RWPE2 (cell line): ENCODE measurements around the gene ROBO1.

ENCODE experiments used
- ATAC-seq: fragments of 200-7000 bp; cut with Tn5 transposase; 3 replicates; pipeline ENCODE4 v1.9.1; 2021; ENCODE audit warnings: low read depth
- DNase-seq: peaks from one replicate; pipeline ENCODE4 v3.0.0-alpha.2; 2020; ENCODE audit warnings: low spot score
- H3K27ac ChIP-seq: fragments of 450-650 bp; 2 replicates; pipeline ENCODE4 v1.5.1; 2017; ENCODE audit warnings: mild to moderate bottlenecking; ENCODE audit not compliant: poor library complexity, severe bottlenecking
- H3K27me3 ChIP-seq: fragments of 250-450 bp; sonication (Bioruptor Pico); 2 replicates; pipeline ENCODE4 v1.5.1; 2021; ENCODE audit warnings: mild to moderate bottlenecking, moderate library complexity; ENCODE audit not compliant: insufficient read depth, poor library complexity, severe bottlenecking
- H3K36me3 ChIP-seq: fragments of 250-450 bp; sonication (Bioruptor Pico); 2 replicates; pipeline ENCODE4 v1.5.1; 2020; ENCODE audit warnings: low read depth, mild to moderate bottlenecking, moderate library complexity
- H3K4me1 ChIP-seq: fragments of 250-450 bp; sonication (Bioruptor Pico); 2 replicates; pipeline ENCODE4 v1.5.1; 2021; ENCODE audit warnings: mild to moderate bottlenecking, moderate library complexity; ENCODE audit not compliant: insufficient read depth, poor library complexity, severe bottlenecking
- H3K4me3 ChIP-seq: fragments of 250-450 bp; sonication (Bioruptor Pico); 2 replicates; pipeline ENCODE4 v1.5.1; 2021; ENCODE audit warnings: mild to moderate bottlenecking, moderate library complexity; ENCODE audit not compliant: severe bottlenecking
- H3K9me3 ChIP-seq: fragments of 250-450 bp; sonication (Bioruptor Pico); 2 replicates; pipeline ENCODE4 v1.5.1; 2021; ENCODE audit warnings: mild to moderate bottlenecking, moderate library complexity; ENCODE audit not compliant: severe bottlenecking
- TF ChIP-seq, protein P1 (sequence below): fragments of 450-650 bp; IDR thresholded peaks from one replicate; pipeline ENCODE4 v1.5.1; 2017; ENCODE audit warnings: mild to moderate bottlenecking, moderate library complexity; ENCODE audit not compliant: poor library complexity, severe bottlenecking

ROBO1 gene

DNA sequence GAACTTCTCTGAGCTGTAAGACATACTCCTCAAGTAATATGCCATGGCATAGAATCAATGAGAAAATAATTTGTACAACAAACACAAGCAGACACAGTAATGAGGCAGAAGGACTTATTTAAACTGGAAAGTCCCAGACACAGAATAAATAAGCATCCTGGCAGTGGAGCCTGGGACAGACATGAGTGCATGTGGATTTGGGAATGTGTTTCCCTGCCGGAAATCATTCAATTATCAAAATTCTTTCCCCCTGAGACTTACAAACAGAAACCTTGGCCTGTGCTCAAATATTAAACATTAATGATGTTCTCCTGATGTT is 520.1 kb downstream of the ROBO1 start:
- no peaks in the 10 kb centered on the region for H3K4me1 ChIP-seq
- no peak overlapping the region for H3K27ac ChIP-seq
- H3K9me3 ChIP-seq = no peaks in the 10 kb centered on the region
- no peaks in the 10 kb centered on the region for H3K36me3 ChIP-seq
- no peak overlapping the region for H3K4me3 ChIP-seq
- no peak for ATAC-seq
- H3K27me3 ChIP-seq = no peaks in the 10 kb centered on the region
- DNase-seq = no peak
- TF ChIP-seq, protein P1, sequence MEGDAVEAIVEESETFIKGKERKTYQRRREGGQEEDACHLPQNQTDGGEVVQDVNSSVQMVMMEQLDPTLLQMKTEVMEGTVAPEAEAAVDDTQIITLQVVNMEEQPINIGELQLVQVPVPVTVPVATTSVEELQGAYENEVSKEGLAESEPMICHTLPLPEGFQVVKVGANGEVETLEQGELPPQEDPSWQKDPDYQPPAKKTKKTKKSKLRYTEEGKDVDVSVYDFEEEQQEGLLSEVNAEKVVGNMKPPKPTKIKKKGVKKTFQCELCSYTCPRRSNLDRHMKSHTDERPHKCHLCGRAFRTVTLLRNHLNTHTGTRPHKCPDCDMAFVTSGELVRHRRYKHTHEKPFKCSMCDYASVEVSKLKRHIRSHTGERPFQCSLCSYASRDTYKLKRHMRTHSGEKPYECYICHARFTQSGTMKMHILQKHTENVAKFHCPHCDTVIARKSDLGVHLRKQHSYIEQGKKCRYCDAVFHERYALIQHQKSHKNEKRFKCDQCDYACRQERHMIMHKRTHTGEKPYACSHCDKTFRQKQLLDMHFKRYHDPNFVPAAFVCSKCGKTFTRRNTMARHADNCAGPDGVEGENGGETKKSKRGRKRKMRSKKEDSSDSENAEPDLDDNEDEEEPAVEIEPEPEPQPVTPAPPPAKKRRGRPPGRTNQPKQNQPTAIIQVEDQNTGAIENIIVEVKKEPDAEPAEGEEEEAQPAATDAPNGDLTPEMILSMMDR = no peak

DNA sequence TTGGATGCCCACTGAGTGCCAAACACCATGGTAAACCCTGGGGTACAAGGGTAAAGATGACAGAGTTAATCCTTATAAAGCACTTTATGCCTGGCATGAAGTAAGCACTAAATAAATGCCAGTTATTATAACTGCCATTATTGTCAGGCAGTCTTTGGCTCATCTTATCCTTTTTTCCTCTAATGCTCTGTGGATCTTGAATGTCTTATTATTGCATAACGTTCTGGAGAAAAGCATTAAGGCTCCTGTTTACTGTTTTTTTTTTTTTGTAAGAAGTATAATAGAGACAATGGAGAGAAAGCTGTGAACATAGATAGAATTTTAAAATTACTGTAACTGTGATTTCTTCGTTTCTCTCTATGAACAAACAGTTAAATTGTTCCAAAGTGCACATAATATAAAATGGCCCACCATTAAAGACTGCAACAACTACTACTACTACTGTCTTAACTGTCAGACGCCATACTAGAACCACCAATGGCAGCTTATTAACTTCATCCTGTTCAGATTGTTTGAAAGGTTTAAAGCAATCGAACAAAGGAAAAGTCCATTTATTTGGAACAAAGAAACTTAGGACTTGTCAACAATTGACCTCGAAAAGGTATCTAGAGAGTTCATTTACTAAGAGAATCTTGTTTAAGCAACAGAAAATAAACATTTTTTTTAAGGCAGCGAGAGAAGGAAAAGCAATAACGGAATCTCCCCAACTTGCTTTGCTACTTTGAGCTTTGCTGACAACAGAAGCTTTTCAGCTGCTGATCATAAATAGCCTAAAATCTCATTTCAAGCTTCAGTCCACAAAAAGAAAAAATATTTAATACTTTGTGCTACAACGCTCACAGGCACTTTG is 520.7 kb downstream of the ROBO1 start:
- Histone ChIP-seq H3K4me3 (no peak overlapping the region), H3K27me3 (no peaks in the 10 kb centered on the region), H3K27ac (no peak overlapping the region), H3K9me3 (no peaks in the 10 kb centered on the region), H3K4me1 (no peaks in the 10 kb centered on the region), H3K36me3 (no peaks in the 10 kb centered on the region)
- no peak for ATAC-seq
- no peak for DNase-seq
- TF ChIP-seq, protein P1 = no peak

DNA sequence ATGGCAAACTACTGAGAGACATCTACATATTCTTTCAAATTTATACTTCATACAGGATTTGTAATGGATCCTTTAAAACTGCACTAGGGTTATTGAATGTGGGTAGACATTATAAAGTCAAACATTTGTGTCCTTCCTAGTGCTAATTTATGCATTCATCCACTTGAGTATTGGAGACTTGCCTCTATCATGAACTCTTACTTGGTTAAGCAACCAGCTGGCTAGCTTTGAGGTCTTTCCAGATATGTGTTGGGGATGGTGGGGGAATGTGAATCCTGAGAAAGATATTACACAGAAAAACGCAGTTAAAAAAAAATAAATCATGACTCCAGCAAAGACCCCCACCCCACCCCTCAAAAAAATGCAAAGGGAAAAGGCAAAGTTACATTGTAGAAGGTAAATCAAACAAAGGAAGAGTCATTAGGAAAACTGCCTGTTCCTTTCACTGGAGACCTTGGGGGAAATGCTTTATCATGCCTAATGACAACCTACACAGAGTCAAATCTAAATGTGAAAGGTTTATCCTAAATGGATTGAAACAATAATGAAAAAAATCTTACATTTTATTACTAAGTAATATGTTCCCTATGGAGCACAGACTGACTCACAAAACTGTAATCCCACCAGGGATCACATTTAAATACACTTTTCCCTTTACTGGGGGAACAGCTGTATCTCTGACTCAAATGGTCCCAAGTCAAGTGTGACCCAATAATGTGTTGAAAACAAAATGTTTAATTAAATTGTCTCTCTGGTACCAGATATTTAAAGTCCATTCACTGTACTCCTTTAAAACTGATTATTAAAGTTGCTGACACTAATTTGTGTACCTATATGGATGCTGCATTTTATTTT is 522.3 kb downstream of the ROBO1 start:
- Histone ChIP-seq H3K4me1 (no peaks in the 10 kb centered on the region), H3K36me3 (no peaks in the 10 kb centered on the region), H3K9me3 (no peaks in the 10 kb centered on the region), H3K4me3 (no peak overlapping the region), H3K27ac (no peak overlapping the region), H3K27me3 (no peaks in the 10 kb centered on the region)
- TF ChIP-seq, protein P1 = no peak
- DNase-seq (no peak), ATAC-seq (no peak)

DNA sequence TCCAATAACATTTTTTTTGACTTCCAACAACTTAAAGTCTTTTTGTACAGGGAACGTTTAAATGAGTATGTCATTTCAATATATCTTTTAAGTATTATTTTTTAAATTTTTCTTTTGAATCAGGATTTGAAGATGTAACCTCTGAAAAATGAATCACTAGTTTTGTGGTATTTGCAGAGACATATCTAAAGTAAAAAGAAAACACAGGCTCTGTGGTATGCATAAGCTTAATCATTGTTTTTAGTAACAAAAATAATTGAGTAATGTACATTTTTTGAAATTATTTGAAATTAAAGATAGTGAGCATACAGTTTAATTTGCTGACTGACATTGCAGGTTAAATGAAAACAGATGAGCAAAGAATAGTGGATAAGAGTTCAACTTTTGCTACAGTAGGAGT is 531.3 kb downstream of the ROBO1 start:
- ATAC-seq (no peak), DNase-seq (no peak)
- Histone ChIP-seq H3K27ac (no peak overlapping the region), H3K27me3 (no peaks in the 10 kb centered on the region), H3K4me1 (no peaks in the 10 kb centered on the region), H3K4me3 (no peak overlapping the region), H3K9me3 (no peaks in the 10 kb centered on the region), H3K36me3 (no peaks in the 10 kb centered on the region)
- TF ChIP-seq, protein P1 = no peak
